DOHH2 (cell line): ENCODE results near the gene BCL11B.

Source experiments
- H3F3A ChIP-seq: fragments of 200-600 bp; sonication (generic), shearing (Covaris generic); 2 replicates; pipeline ENCODE4 v1.6.0; 2016; ENCODE audit warnings: antibody characterized with exemption, mild to moderate bottlenecking; ENCODE audit not compliant: control insufficient read depth, insufficient read depth
- H3K27ac ChIP-seq: fragments of 200-600 bp; sonication (generic); 2 replicates; pipeline ENCODE4 v1.5.1; 2014; ENCODE audit warnings: low read depth, mild to moderate bottlenecking, low read length, moderate library complexity
- H3K27me3 ChIP-seq: fragments of 200-600 bp; sonication (generic); 2 replicates; pipeline ENCODE4 v1.6.1; 2014; ENCODE audit warnings: mild to moderate bottlenecking, low read length, mixed read lengths; ENCODE audit not compliant: control insufficient read depth
- H3K36me3 ChIP-seq: fragments of 200-600 bp; sonication (generic); 2 replicates; pipeline ENCODE4 v1.6.1; 2014; ENCODE audit warnings: mild to moderate bottlenecking, low read length, moderate library complexity, mixed read lengths; ENCODE audit not compliant: control insufficient read depth
- H3K4me1 ChIP-seq: fragments of 200-600 bp; sonication (generic); 2 replicates; pipeline ENCODE4 v1.6.1; 2014; ENCODE audit warnings: mild to moderate bottlenecking, low read length, mixed read lengths; ENCODE audit not compliant: control insufficient read depth
- H3K4me2 ChIP-seq: fragments of 200-600 bp; sonication (generic); 2 replicates; pipeline ENCODE4 v1.6.0; 2014; ENCODE audit warnings: mild to moderate bottlenecking, low read length, moderate library complexity
- H3K4me3 ChIP-seq: fragments of 200-600 bp; sonication (generic); 2 replicates; pipeline ENCODE4 v1.5.1; 2014; ENCODE audit warnings: mild to moderate bottlenecking, low read length, mixed read lengths
- H3K79me2 ChIP-seq: fragments of 200-600 bp; sonication (generic); 2 replicates; pipeline ENCODE4 v1.6.1; 2014; ENCODE audit warnings: mild to moderate bottlenecking, low read length, mixed read lengths; ENCODE audit not compliant: control insufficient read depth
- H3K9me2 ChIP-seq: fragments of 200-600 bp; sonication (generic); replicated peaks from 2 replicates; pipeline ENCODE4 v1.6.1; 2014; ENCODE audit warnings: mild to moderate bottlenecking, low read length, mixed read lengths; ENCODE audit not compliant: control insufficient read depth
- H3K9me3 ChIP-seq: fragments of 200-600 bp; sonication (generic); 2 replicates; pipeline ENCODE4 v1.6.1; 2014; ENCODE audit warnings: antibody characterized with exemption, low read length, mixed read lengths; ENCODE audit not compliant: control insufficient read depth, insufficient read depth
- H4K20me1 ChIP-seq: fragments of 200-600 bp; sonication (generic); 2 replicates; pipeline ENCODE4 v1.6.0; 2014; ENCODE audit warnings: low read depth, mild to moderate bottlenecking, antibody characterized with exemption, low read length, moderate library complexity; ENCODE audit not compliant: control insufficient read depth, insufficient read depth
- EZH2phosphoT487 ChIP-seq: fragments of 200-600 bp; sonication (generic); IDR thresholded peaks from 2 replicates; pipeline ENCODE4 v1.6.1; 2017; ENCODE audit warnings: borderline replicate concordance, mild to moderate bottlenecking, antibody characterized with exemption, low read length, moderate library complexity, mixed read lengths
- TF ChIP-seq, protein P1 (sequence below): fragments of 200-600 bp; sonication (generic); IDR thresholded peaks from one replicate; pipeline ENCODE4 v1.5.1; 2014; ENCODE audit warnings: antibody characterized with exemption, mild to moderate bottlenecking, low read depth, low read length; ENCODE audit not compliant: poor library complexity, severe bottlenecking

The BCL11B gene

DNA sequence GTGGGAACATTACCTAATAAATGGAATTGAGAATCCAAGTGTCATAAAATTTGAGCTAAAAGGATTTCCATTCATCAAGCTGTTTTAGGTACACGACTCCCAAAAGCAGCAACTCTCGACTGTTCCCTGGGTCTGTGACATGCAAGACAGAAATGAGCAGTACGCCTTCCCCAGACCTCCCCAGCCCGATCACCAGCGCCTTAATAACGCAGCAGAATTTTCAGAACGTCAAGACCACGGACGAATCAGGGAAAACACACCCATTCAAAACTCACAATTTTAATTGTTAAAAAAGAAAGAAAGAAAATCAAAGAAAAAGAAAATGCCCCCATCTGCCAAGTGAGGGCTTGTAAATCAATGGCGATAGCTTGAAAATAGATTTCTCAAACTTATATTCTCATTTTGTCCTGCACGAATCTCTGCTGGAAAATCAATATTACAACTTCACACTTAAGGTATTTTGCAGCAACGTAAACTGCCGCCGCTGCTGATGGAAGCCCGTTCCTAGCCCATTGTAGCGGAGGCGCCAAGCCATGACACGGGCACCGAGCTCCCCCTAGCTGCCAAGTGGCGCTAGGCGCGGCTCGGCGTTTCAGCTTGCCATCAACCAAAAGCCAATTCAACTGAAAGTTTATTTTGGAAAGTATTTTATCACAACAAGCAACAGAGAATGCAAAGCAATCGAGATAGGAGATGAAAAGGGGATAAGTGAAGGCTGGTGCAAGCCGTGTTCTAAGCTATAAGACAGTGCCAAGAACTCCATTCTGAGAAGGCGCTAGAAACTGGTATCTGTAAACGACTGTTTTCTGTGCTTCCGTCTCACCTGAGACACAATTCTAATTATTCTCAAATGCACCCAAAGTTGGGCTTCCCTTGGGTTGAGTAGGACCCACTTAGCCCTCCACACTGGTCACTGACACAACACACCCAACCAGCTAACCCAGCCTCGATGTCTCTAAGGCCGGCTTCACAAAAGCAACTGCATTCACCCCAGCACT lies 5.5 kb downstream of the BCL11B start:
- Histone ChIP-seq H3K4me2 (no peak overlapping the region), H3K27ac (no peak overlapping the region), H3K36me3 (no peaks in the 10 kb centered on the region), H3K9me2 (no peaks in the 10 kb centered on the region), H3K4me3 (no peak overlapping the region), H3K4me1 (no peaks in the 10 kb centered on the region), H3F3A (no peaks in the 10 kb centered on the region), H3K9me3 (no peaks in the 10 kb centered on the region), H3K27me3 (peaks cover 28% of the 10 kb centered on the region), H3K79me2 (no peaks in the 10 kb centered on the region), H4K20me1 (no peaks in the 10 kb centered on the region)
- no peak for TF ChIP-seq EZH2phosphoT487
- TF ChIP-seq, protein P1, sequence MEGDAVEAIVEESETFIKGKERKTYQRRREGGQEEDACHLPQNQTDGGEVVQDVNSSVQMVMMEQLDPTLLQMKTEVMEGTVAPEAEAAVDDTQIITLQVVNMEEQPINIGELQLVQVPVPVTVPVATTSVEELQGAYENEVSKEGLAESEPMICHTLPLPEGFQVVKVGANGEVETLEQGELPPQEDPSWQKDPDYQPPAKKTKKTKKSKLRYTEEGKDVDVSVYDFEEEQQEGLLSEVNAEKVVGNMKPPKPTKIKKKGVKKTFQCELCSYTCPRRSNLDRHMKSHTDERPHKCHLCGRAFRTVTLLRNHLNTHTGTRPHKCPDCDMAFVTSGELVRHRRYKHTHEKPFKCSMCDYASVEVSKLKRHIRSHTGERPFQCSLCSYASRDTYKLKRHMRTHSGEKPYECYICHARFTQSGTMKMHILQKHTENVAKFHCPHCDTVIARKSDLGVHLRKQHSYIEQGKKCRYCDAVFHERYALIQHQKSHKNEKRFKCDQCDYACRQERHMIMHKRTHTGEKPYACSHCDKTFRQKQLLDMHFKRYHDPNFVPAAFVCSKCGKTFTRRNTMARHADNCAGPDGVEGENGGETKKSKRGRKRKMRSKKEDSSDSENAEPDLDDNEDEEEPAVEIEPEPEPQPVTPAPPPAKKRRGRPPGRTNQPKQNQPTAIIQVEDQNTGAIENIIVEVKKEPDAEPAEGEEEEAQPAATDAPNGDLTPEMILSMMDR, result peak; percentile 96

DNA sequence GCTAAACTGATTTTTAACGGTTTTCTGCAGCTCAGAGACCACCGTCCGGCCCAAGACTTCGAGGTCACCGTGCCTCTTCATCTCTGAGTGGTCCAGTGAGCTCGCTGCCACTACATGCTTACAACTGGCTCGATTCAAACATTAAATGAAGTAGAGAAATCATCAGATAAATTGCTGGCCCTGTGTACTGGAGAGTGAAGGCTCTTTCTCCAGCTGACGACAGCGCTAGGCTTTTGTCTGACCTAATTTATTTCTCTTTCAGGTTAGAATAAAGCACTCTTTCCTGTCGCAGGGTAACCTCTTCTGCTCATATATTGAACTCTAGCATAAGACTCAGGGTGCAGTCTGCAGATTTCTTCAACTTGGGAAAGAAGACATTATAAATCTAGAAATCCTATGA lies 6.4 kb downstream of the BCL11B start:
- Histone ChIP-seq H3K4me3 (no peak overlapping the region), H3K27ac (no peak overlapping the region), H4K20me1 (no peaks in the 10 kb centered on the region), H3F3A (no peaks in the 10 kb centered on the region), H3K9me3 (no peaks in the 10 kb centered on the region), H3K79me2 (no peaks in the 10 kb centered on the region), H3K36me3 (no peaks in the 10 kb centered on the region), H3K9me2 (no peaks in the 10 kb centered on the region), H3K4me2 (no peak overlapping the region), H3K4me1 (no peaks in the 10 kb centered on the region), H3K27me3 (peaks cover 27% of the 10 kb centered on the region)
- no peak for TF ChIP-seq EZH2phosphoT487
- TF ChIP-seq, protein P1, result no peak

DNA sequence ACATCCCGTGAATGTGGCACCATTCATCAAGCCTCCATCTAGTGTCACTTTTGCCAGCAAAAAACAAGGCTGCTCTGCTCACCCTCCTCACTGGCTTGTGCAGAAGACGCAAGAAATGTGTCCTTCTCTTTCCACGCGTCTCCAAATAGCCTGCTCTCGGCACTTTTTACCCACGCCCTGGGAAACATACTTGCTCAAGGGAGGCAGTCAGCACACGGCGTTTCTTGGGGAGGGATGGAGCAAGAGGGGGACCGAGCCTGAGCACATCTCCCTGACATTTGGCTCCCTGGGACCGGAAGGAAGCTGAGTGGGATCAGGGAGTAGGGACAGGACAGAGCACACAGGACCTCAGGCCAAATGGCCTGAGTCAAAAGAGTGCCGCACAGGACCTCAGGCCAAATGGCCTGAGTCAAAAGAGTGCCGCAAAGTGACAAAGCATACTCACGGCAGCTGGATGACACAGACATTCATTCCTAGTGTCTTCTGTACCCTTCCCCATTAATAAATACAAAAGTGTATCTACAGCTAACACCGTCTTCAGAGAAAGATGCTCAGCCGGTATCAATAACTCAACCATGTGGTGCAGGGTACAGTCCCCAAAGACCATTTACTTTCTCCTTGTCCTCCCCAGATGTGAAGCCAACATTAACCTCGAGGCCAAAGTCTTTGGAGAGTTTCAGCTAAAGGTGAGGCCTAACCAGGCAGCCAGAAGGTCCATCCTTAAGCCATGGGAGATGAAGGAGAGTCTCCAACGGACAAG lies 7.1 kb downstream of the BCL11B start:
- H3K9me3 ChIP-seq, result no peaks in the 10 kb centered on the region
- H3K36me3 ChIP-seq, result no peaks in the 10 kb centered on the region
- H3F3A ChIP-seq, result no peaks in the 10 kb centered on the region
- H3K27me3 ChIP-seq, result peaks cover 27% of the 10 kb centered on the region
- no peak overlapping the region for H3K4me3 ChIP-seq
- no peak for TF ChIP-seq EZH2phosphoT487
- TF ChIP-seq, protein P1, result no peak
- no peaks in the 10 kb centered on the region for H4K20me1 ChIP-seq
- no peak overlapping the region for H3K27ac ChIP-seq
- no peak overlapping the region for H3K4me2 ChIP-seq
- H3K4me1 ChIP-seq, result no peaks in the 10 kb centered on the region
- H3K9me2 ChIP-seq, result no peaks in the 10 kb centered on the region
- H3K79me2 ChIP-seq, result no peaks in the 10 kb centered on the region
